ENCODE data around the gene PITRM1.
"Not testable (repeated sequence)": the region's sequence is repeated elsewhere in the genome, so short reads cannot be mapped to it uniquely, and the experiment has no call there.

PITRM1 gene

DNA sequence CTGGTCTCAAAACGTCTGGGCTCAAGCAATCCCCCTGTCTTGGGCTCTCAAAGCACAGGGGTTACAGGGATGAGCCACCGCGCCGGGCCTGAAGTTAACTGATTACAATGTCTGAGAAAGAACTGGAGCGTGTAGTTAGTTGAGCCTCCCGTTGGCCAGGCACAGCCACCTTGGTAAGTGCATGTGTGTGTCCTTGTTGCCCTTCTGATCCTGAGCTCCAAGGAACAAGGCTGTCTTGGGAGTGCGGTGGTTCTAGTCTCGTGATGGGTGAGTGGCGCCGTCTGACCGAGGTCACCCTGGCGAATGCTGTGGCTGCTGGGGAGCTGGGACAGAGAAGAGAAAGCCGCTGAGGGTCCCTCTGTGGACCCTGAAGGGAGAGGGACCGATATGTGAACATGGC lies 50.5 kb downstream of the PITRM1 start:
- DNase-seq (ENCODE audit: low read depth), result no peak

- no peak for DNase-seq (ENCODE audit: low read depth)
Measured at GRCh38 chr10:3119796-3120459, 52.7 kb downstream of the PITRM1 start.

- no peak for DNase-seq (ENCODE audit: low read depth)
Measured at GRCh38 chr10:3118641-3119091, 53.9 kb downstream of the PITRM1 start.

DNA sequence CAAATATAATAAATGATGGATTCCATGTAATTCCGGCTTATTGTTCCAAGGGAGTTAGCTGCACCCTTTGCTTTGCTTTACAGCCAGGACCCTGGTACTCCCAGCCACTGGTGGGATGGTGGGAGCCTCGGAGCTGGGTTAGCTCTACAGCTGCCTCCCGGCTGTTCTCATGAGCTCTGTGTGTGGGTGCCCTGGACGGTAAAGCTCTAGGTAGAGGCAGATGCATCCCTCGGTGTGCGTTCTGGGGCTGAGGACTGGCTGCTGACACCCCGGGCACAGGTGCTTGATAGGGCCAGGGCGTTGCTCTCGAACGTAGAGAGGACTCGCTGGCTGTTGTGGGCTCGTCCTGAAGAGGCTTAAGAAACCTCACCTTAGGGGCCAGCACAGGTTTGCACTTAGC lies 55.1 kb downstream of the PITRM1 start:
- no peak for DNase-seq (ENCODE audit: low read depth)

- DNase-seq (ENCODE audit: low read depth), result no peak
Measured at GRCh38 chr10:3116508-3117100, 56.0 kb downstream of the PITRM1 start.

- no peak for DNase-seq (ENCODE audit: low read depth)
Measured at GRCh38 chr10:3115685-3116084, 56.9 kb downstream of the PITRM1 start.

DNA sequence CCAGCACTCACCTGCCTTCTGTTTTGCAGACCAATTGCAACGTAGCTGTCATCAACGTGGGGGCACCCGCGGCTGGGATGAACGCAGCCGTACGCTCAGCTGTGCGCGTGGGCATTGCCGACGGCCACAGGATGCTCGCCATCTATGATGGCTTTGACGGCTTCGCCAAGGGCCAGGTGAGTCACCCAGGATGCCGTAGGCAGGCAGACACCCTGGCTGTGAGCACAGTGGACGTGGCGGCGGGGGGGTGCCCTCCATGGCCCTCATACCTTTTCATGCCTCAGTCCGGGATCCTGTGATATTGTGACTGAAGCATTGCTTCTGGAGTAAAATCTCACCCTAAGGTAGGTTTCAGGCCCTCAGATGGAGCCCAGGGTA lies 59.2 kb downstream of the PITRM1 start:
- DNase-seq (ENCODE audit: low read depth), result no peak

- DNase-seq (ENCODE audit: low read depth), result no peak
Measured at GRCh38 chr10:3111621-3112163, 60.9 kb downstream of the PITRM1 start.

GRCh38 chr10:3110782-3111620 lies 61.6 kb downstream of the PITRM1 start:
- no peak for DNase-seq (ENCODE audit: low read depth)

DNA sequence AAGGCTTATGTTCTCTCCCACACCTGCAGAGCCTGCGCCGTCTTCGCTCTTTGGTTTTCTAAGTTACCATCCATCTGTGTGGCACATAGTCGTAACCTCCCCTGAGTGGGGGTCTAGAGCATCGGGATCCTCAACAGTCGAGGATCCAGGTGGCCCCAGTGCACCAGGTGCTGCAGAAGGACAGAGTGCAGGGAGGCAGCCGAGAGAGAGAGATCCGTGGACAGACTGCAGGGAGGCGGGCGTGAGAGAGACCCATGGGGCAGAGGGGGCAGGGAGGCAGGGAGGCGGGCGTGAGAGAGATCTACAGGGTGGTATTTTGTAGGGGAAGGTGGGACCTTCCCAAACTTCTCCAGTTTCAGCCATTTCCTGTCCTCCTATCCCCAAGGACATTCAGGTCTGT lies 62.9 kb downstream of the PITRM1 start:
- DNase-seq (ENCODE audit: low read depth), result no peak

- DNase-seq (ENCODE audit: low read depth), result no peak
Measured at GRCh38 chr10:3109196-3109595, 63.4 kb downstream of the PITRM1 start.

DNA sequence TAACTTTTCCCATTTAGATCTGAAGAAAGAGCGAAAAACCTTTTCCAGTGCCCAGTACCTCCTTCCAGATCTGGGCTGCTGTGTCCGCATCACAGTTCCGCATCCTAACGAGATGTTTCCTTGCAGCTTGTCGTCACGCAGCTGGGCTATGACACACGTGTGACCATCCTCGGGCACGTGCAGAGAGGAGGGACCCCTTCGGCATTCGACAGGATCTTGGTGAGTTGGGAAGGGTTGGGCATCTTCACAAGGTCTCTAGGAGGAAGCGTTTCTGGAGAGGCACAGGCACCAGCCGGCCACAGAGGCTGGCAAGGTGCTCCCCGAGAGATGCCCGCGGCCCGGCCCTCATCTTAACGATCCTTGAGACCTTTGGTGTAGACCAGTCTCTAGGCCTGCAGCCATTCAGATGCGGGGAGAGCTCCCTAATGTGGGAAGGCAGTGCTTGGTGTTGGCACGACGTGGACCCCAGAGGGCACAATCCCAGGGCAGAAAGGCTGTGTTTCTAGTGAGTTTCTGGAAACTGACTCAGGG lies 63.9 kb downstream of the PITRM1 start:
- DNase-seq (ENCODE audit: low read depth), result no peak

DNA sequence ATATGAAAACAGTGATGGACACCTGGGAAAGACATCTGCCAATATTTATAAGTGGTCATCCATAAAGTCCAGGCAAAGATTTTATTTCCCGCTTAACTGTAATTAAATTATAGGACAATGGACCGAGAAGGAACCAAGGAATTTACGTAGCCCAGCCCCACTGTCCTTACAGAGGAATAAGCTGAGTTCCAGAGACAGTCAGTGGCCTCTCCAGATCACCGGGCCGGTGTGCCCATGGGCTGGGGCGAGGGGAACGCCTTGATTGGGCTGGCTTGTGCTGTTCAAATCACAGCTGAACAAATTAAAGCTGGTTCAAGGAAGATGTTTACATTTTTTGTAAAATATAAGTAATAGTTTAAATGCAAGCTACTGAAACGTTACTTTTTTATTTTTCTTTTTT lies 64.5 kb downstream of the PITRM1 start:
- no peak for DNase-seq (ENCODE audit: low read depth)

DNA sequence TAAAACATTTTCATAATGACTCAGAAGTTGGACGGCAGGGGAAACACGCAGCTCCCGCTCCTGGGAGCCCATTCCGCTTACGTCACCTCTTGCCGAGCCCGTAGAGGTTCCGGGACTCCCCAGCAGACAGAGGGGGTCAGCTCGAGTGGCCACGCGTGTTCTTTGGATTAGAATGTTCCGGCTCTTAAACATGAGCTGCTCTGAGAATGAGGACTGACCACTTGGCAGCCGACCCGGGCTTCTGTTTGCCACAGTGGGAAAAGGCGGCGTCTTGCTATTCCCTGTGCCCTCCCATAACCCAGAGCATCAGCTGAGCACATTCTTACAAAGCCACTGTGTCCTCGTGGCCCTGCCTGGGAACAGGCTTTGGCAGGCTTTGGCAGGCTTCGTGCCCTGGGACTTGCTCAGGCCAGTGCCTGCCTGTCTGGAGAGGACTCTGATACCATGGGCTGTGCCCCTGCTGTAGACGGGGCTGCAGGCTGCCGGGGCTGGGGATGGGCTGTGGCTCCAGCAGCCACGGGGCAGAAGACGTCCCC lies 65.1 kb downstream of the PITRM1 start:
- DNase-seq (ENCODE audit: low read depth), result no peak

DNA sequence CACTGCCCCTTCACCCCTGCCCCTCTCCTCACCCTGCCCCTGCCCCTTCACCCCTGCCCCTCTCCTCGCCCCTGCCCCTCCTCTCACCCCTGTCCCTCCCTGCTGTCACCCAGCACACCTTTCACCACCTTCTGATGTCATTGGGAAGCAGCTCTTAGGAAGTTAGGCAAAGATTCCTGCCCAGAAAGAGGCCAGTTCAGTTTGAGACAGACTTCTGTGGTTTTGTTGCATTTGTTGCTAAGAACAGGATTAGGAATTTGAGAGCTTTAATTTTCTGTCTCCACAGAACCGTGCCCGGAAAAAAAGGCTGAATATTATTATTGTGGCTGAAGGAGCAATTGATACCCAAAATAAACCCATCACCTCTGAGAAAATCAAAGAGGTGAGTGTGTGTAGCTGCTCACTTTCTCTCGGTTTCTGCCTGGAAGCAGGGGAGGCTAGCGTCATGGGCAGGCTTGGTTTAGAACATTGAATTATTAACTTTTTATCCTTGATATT lies 65.6 kb downstream of the PITRM1 start:
- DNase-seq (ENCODE audit: low read depth), result no peak

DNA sequence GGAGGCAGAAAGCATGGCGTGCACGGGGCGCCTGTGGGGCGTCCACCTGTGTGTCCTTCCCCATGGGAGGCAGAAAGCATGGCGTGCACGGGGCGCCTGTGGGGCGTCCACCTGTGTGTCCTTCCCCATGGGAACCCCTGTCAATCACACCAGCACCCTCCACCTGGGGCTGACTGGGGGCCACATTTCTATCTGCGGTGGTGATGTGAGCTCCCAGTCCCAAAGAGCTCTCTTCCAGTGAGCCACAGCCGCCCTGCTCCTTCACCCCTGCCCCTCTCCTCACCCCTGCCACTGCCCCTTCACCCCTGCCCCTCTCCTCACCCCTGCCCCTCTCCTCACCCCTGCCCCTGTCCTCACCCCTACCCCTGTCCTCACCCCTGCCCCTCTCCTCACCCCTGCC lies 66.3 kb downstream of the PITRM1 start:
- DNase-seq (ENCODE audit: low read depth), result not testable (repeated sequence)

DNA sequence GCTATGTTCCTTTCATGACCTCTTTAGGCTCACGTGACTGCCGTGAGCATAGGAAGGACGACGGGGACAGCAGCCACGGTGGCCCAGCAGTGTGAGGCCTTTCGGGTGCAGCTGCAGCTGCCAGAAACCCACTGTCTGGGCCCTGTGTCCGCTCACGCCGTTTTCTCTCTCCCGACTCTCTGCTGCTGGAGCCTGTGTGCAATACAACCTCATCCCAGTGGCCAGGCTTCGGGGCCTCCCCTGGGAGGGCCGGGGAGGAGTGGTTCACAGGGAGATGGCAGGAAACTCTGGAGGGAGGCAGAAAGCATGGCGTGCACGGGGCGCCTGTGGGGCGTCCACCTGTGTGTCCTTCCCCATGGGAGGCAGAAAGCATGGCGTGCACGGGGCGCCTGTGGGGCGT lies 66.7 kb downstream of the PITRM1 start:
- no peak for DNase-seq (ENCODE audit: low read depth)

GRCh38 chr10:3105166-3105565 lies 67.4 kb downstream of the PITRM1 start:
- DNase-seq (ENCODE audit: low read depth), result no peak

DNA sequence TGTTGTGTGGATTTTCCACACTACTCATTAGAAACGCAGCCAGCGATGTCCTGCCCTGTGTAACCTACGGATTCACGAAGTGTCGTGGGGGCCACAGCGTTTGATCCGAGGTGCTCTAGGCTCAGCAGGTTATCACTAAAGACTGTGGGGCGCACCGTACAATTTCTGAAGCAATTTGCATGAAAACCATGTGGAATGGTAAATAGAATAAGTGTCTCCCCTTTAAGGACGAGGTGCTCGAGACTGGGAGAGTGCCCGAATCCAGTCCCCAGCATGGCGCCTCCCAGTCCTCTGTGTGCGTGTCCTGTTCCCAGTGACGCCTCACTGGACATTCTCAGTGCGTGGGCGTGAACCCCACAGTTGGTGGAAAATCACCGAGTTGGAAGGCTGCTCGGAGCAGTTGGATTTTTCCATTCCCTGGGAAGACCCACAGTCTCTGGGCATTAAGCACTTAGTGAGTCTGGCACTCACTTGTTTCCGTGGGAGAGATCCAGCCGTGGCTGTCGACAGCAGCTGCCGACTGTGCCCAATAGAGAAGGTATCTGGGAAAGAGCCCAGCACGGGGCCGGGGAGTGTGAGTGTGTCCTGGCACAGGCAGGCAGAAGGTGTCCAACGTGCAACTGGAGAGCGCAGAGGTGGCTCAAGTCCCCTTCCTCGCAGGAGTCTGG lies 68.2 kb downstream of the PITRM1 start:
- no peak for DNase-seq (ENCODE audit: low read depth)

- DNase-seq (ENCODE audit: low read depth), result no peak
Measured at GRCh38 chr10:3103646-3104045, 68.9 kb downstream of the PITRM1 start.

GRCh38 chr10:3102720-3103427 lies 69.7 kb downstream of the PITRM1 start:
- DNase-seq (ENCODE audit: low read depth), result no peak

All from activated T-helper 9 cell treated with anti-CD3 and anti-CD28 coated beads, Interleukin-2, amount 50 U/mL, for 16 hours (primary cell).